BJ (cell line): ENCODE data around the gene HRH4. TPM values are rescaled to one million over a fixed set of nuclear protein-coding genes. Genes with fewer than 3 reads are reported as not detected.

Experiments used
- CTCF ChIA-PET: fragments of 350-600 bp; formaldehyde crosslinking; extraction: SDS; loops from one replicate; lab custom pipeline; 2021; ENCODE audit warnings: antibody characterized with exemption, inconsistent platforms; lab: Yijun Ruan, JAX
- POLR2A ChIA-PET: fragments of 300-600 bp; sonication (Branson Sonifier 250); formaldehyde crosslinking; extraction: SDS; loops from one replicate; lab custom pipeline; 2021; ENCODE audit warnings: antibody characterized with exemption; lab: Charles Lee
- DNase-seq: peaks from one replicate; pipeline ENCODE4 v3.0.0-alpha.2; 2011; ENCODE audit warnings: low read depth
- H3K27me3 ChIP-seq: 2 replicates; pipeline ENCODE4 v1.6.0; 2011; ENCODE audit warnings: low read length; ENCODE audit not compliant: control insufficient read depth, insufficient read depth
- H3K36me3 ChIP-seq: 2 replicates; pipeline ENCODE4 v1.5.1; 2011; ENCODE audit warnings: low read length; ENCODE audit not compliant: control insufficient read depth, insufficient read depth
- H3K4me3 ChIP-seq: 2 replicates; pipeline ENCODE4 v1.5.1; 2011; ENCODE audit warnings: low read depth, mild to moderate bottlenecking, control low read depth, low read length
- CTCF ChIP-seq: IDR thresholded peaks from 2 replicates; pipeline ENCODE4 v1.5.1; 2011; ENCODE audit warnings: low read depth, mild to moderate bottlenecking, control low read depth, inconsistent platforms, low read length, moderate library complexity; ENCODE audit not compliant: insufficient read depth
- polyA plus RNA-seq: library from polyadenylated mRNA; depleted of rRNA; stranded (reverse); fragments of >200 nt; gene quantifications from 2 replicates; pipeline ENCODE4 v1.2.3, GENCODE V29; 2011

Gene HRH4
- polyA plus RNA-seq, 1 experiment: not detected

- Histone ChIP-seq H3K27me3 (no peaks in the 10 kb centered on the region), H3K36me3 (no peaks in the 10 kb centered on the region), H3K4me3 (no peak overlapping the region)
- DNase-seq: no peak
- POLR2A ChIA-PET: no interaction called here
- CTCF ChIA-PET: interaction anchor here (0.7 to 1.5 kb wide), 6 partner anchors 8 to 315 kb away, joined by 3 to 4 read pairs (median 4); no protein-coding TSS in a partner anchor
- TF ChIP-seq CTCF: no peak
Observed at GRCh38 chr18:24491927-24492834, 31.7 kb downstream of the HRH4 start.

GRCh38 chr18:24494586-24494985 lies 34.1 kb downstream of the HRH4 start:
- no peak for TF ChIP-seq CTCF
- Histone ChIP-seq H3K4me3 (no peak overlapping the region), H3K27me3 (no peaks in the 10 kb centered on the region), H3K36me3 (no peaks in the 10 kb centered on the region)
- DNase-seq: no peak
- ChIA-PET POLR2A (no interaction called here), CTCF (interaction anchor here (9.5 kb wide), 1 partner anchor 7 kb away, joined by 61 read pairs; no protein-coding TSS in a partner anchor)

- no peak for TF ChIP-seq CTCF
- H3K27me3 ChIP-seq: no peaks in the 10 kb centered on the region
- ChIA-PET POLR2A (no interaction called here), CTCF (interaction anchor here (1.0 to 9.5 kb wide), 3 partner anchors 9 to 136 kb away, joined by 3 to 61 read pairs (median 3); no protein-coding TSS in a partner anchor)
- no peak overlapping the region for H3K4me3 ChIP-seq
- no peaks in the 10 kb centered on the region for H3K36me3 ChIP-seq
- peak; percentile 63 for DNase-seq
Observed at GRCh38 chr18:24497031-24497754, 36.8 kb downstream of the HRH4 start.

- ChIA-PET POLR2A (no interaction called here), CTCF (interaction anchor here (9.5 kb wide), 1 partner anchor 12 kb away, joined by 61 read pairs; no protein-coding TSS in a partner anchor)
- H3K27me3 ChIP-seq: no peaks in the 10 kb centered on the region
- H3K4me3 ChIP-seq: no peak overlapping the region
- DNase-seq: peak; percentile 30
- no peak for TF ChIP-seq CTCF
- H3K36me3 ChIP-seq: no peaks in the 10 kb centered on the region
Observed at GRCh38 chr18:24499814-24500213, 39.4 kb downstream of the HRH4 start.

- DNase-seq: no peak
- ChIA-PET CTCF (interaction anchor here (1.2 to 9.5 kb wide), 2 partner anchors 12 to 14 kb away, joined by 4 to 61 read pairs; no protein-coding TSS in a partner anchor), POLR2A (no interaction called here)
- Histone ChIP-seq H3K36me3 (no peaks in the 10 kb centered on the region), H3K4me3 (no peak overlapping the region), H3K27me3 (no peaks in the 10 kb centered on the region)
- TF ChIP-seq CTCF: no peak
Observed at GRCh38 chr18:24500217-24500616, 39.8 kb downstream of the HRH4 start.
